Neural cell (in vitro differentiated cells): ENCODE results near the gene FZR1. TPM values are rescaled to one million over a fixed set of nuclear protein-coding genes. Genes with fewer than 3 reads are reported as not detected.

Source experiments
- H2AFZ ChIP-seq: fragments of 200-600, 300-800 bp; sonication (generic), shearing (Covaris generic); 2 replicates; pipeline ENCODE4 v1.6.0; 2014; ENCODE audit warnings: low read depth, mild to moderate bottlenecking, antibody characterized with exemption, low read length, moderate library complexity
- H3F3A ChIP-seq: fragments of 200-600 bp; shearing (Covaris generic); 2 replicates; pipeline ENCODE4 v1.6.1; 2016; ENCODE audit warnings: mild to moderate bottlenecking, moderate library complexity, mixed read lengths, antibody characterized with exemption, low read length; ENCODE audit not compliant: insufficient read depth, poor library complexity, severe bottlenecking
- H3K27ac ChIP-seq: fragments of 200-600, 300-800 bp; sonication (generic), shearing (Covaris generic); 2 replicates; pipeline ENCODE4 v1.5.1; 2014; ENCODE audit warnings: mild to moderate bottlenecking, low read length, moderate library complexity
- H3K27me3 ChIP-seq: fragments of 300-800, 200-600 bp; sonication (generic), shearing (Covaris generic); 2 replicates; pipeline ENCODE4 v1.6.0; 2014; ENCODE audit warnings: mild to moderate bottlenecking, low read depth, low read length, moderate library complexity; ENCODE audit not compliant: insufficient read depth
- H3K36me3 ChIP-seq: fragments of 300-800, 200-600 bp; sonication (generic), shearing (Covaris generic); 2 replicates; pipeline ENCODE4 v1.5.1; 2014; ENCODE audit warnings: mild to moderate bottlenecking, antibody characterized with exemption, low read length, moderate library complexity; ENCODE audit not compliant: insufficient read depth
- H3K4me2 ChIP-seq: fragments of 300-800, 200-600 bp; sonication (generic), shearing (Covaris generic); 2 replicates; pipeline ENCODE4 v1.6.0; 2014; ENCODE audit warnings: mild to moderate bottlenecking, low read length
- H3K4me3 ChIP-seq: fragments of 300-800, 200-600 bp; sonication (generic), shearing (Covaris generic); 2 replicates; pipeline ENCODE4 v1.5.1; 2014; ENCODE audit warnings: mild to moderate bottlenecking, low read length, moderate library complexity
- H3K79me2 ChIP-seq: fragments of 200-600 bp; shearing (Covaris generic); replicated peaks from 2 replicates; pipeline ENCODE4 v1.6.0; 2014; ENCODE audit warnings: mild to moderate bottlenecking, low read length, moderate library complexity; ENCODE audit not compliant: insufficient read depth
- H3K9ac ChIP-seq: fragments of 300-800, 200-600 bp; sonication (generic), shearing (Covaris generic); 2 replicates; pipeline ENCODE4 v1.6.1; 2016; ENCODE audit warnings: mild to moderate bottlenecking, low read length, mixed read lengths
- H3K9me2 ChIP-seq: fragments of 200-600 bp; shearing (Covaris generic); 2 replicates; pipeline ENCODE4 v1.6.1; 2016; ENCODE audit warnings: mild to moderate bottlenecking, low read length, mixed read lengths; ENCODE audit not compliant: insufficient read depth
- H3K9me3 ChIP-seq: fragments of 200-600, 300-800 bp; sonication (generic), shearing (Covaris generic); 2 replicates; pipeline ENCODE4 v1.6.1; 2016; ENCODE audit warnings: mild to moderate bottlenecking, mixed run types, low read length, moderate library complexity, mixed read lengths
- H4K20me1 ChIP-seq: fragments of 200-600 bp; shearing (Covaris generic); 2 replicates; pipeline ENCODE4 v1.6.1; 2016; ENCODE audit warnings: mild to moderate bottlenecking, mixed run types; ENCODE audit not compliant: insufficient read depth
- CTCF ChIP-seq: fragments of 450-650 bp; IDR thresholded peaks from 2 replicates; pipeline ENCODE4 v1.5.1; 2014; ENCODE audit warnings: antibody characterized with exemption, mild to moderate bottlenecking, moderate library complexity; ENCODE audit not compliant: poor library complexity, severe bottlenecking
- EP300 ChIP-seq: fragments of 450-650 bp; conservative IDR thresholded peaks from 2 replicates; pipeline ENCODE4 v1.6.1; 2014; ENCODE audit warnings: antibody characterized with exemption, mild to moderate bottlenecking, moderate library complexity; ENCODE audit not compliant: poor library complexity, severe bottlenecking
- EZH2 ChIP-seq: fragments of 200-600, 300-800 bp; shearing (Covaris generic), sonication (generic); IDR thresholded peaks from 2 replicates; pipeline ENCODE4 v1.6.1; 2014; ENCODE audit warnings: antibody characterized with exemption, low read length, borderline replicate concordance, mild to moderate bottlenecking; ENCODE audit not compliant: insufficient read depth, poor library complexity, severe bottlenecking
- MXI1 ChIP-seq: fragments of 450-650 bp; conservative IDR thresholded peaks from 2 replicates; pipeline ENCODE4 v1.6.1; 2014; ENCODE audit warnings: antibody characterized with exemption, mild to moderate bottlenecking; ENCODE audit not compliant: poor library complexity, severe bottlenecking
- POLR2AphosphoS5 ChIP-seq: IDR thresholded peaks from 2 replicates; pipeline ENCODE4 v1.6.1; 2012
- RAD21 ChIP-seq: fragments of 450-650 bp; conservative IDR thresholded peaks from 2 replicates; pipeline ENCODE4 v1.6.1; 2014; ENCODE audit warnings: antibody characterized with exemption, mild to moderate bottlenecking, moderate library complexity
- REST ChIP-seq: IDR thresholded peaks from 2 replicates; pipeline ENCODE4 v1.6.1; 2012; ENCODE audit warnings: borderline replicate concordance
- TAF1 ChIP-seq: IDR thresholded peaks from 2 replicates; pipeline ENCODE4 v1.6.1; 2012; ENCODE audit warnings: low read depth
- polyA plus RNA-seq: library from polyadenylated mRNA; depleted of rRNA; stranded (reverse); fragments of >200 nt; gene quantifications from 2 replicates; pipeline ENCODE4 v1.2.3, GENCODE V29; 2014

The FZR1 gene
- polyA plus RNA-seq, 1 donor from 2014 or later: 55.7 TPM

- Histone ChIP-seq H3K9me2 (no peaks in the 10 kb centered on the region), H3K36me3 (no peaks in the 10 kb centered on the region), H2AFZ (no peak overlapping the region), H3K9me3 (no peaks in the 10 kb centered on the region), H3K4me2 (no peak overlapping the region), H3K9ac (no peak overlapping the region), H3F3A (no peaks in the 10 kb centered on the region), H4K20me1 (no peaks in the 10 kb centered on the region), H3K27me3 (peaks cover 21% of the 10 kb centered on the region), H3K79me2 (no peaks in the 10 kb centered on the region), H3K4me3 (no peak overlapping the region), H3K27ac (no peak overlapping the region)
- TF ChIP-seq REST: no peak
Measured at GRCh38 chr19:3459089-3459881, 46.8 kb upstream of the FZR1 start.

- Histone ChIP-seq H3K79me2 (no peaks in the 10 kb centered on the region), H3F3A (no peaks in the 10 kb centered on the region), H3K27ac (no peak overlapping the region), H4K20me1 (no peaks in the 10 kb centered on the region), H3K36me3 (no peaks in the 10 kb centered on the region), H3K9ac (no peak overlapping the region), H3K9me3 (no peaks in the 10 kb centered on the region), H3K4me2 (no peak overlapping the region), H2AFZ (no peak overlapping the region), H3K4me3 (no peak overlapping the region), H3K27me3 (peaks cover 28% of the 10 kb centered on the region), H3K9me2 (no peaks in the 10 kb centered on the region)
- TF ChIP-seq CTCF: no peak
- no peak for TF ChIP-seq TAF1
- TF ChIP-seq REST: no peak
- TF ChIP-seq EZH2: no peak
- TF ChIP-seq RAD21: no peak
- TF ChIP-seq POLR2AphosphoS5: no peak
- TF ChIP-seq MXI1: no peak
- no peak for TF ChIP-seq EP300
Measured at GRCh38 chr19:3459965-3460582, 46.0 kb upstream of the FZR1 start.
